HL-60/S4 treated with retinoic acid at 250 ng/mL for 4 days and 3 days (cell line): Measurements from ENCODE around the gene DYNC1I2.

Experiments
- in situ Hi-C: fragments of 300-500 bp; cut with MboI; formaldehyde crosslinking; loops from 2 replicates; pipeline ENCODE4 v1.7.0; 2022; ENCODE audit warnings: low sequenced_read_pairs

DYNC1I2 gene

DNA sequence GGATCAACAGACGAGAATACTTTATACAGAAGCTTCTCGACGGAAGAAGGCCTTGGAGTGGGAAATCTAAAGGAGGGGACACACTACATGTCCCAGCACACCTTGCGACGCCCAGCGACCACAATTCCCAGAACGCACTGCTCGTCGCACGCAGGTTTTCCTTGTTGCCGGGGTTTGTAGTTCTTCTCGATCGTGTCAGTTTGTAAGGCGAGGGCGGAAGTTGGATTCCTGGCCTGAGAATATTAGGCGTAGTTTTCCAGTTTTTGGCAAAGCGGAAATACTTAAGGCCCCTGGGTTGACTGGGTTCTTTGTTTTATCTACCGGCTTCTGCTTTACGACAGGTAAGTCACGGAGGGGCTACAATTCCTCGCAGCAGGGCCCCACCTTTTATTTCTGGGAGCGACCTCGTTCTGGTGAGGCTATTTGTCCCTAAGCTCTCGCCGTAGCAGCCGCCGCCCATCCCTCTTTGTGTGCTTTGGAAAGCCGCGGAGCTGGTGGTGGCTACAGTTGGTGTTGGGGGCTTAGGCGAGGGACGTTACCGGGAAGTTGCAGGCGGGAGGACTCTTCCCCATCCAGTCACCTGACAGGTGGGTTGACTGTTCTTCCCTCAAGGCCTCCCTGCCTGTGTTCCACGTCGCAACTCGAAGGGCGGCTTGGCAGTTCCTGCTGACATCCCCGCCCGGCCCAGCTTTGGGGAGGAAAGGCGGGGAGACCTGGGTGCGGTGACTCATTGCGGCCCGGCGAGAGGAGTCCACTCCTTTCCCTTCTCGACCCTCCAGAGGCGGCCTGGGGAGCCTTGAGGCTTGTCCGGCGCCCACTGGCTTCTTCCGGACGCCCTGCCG, at the start of gene DYNC1I2:
TSS of gene DYNC1I2 (plus strand) at position 183 of the 842 bp plus-strand sequence. CDS start 2,687 bp downstream, outside the sequence.
- in situ Hi-C loops: loop anchor here (25.0 kb wide), 1 partner anchor 775 kb away; no protein-coding TSS in a partner anchor

DNA sequence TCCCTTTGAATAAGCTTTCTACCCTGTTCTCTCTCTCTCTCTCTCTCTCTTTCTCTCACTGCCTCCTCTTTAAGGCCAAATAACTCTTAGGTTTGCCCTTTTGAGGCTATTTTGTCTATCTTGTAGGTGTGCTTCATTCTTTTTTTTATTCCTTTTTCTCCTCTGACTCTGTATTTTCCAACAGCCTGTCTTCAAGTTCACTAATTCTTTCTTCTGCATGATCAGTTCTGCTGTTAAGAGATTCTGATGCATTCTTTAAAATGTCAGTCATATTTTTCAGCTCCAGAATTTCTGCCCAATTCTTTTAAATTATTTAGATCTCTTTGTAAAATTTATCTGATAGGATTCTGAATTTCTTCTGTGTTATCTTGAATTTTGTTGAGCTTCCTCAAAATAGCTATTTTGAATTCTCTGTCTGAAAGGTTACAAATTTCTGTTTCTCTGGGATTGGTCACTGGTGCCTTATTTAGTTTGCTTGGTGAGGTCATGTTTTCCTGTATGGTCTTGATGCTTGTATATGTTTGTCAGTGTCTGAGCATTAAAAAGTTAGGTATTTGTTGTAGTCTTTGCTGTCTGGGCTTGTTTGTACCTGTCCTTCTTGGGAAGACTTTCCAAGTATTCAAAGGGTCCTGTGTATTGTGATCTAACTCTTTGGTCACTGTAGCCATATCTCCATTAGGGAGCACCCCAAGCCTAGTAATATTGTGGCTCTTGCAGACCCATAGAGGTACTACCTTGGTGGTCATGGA, 35.4 kb upstream of the DYNC1I2 start:
- in situ Hi-C loops: no loop called here

DNA sequence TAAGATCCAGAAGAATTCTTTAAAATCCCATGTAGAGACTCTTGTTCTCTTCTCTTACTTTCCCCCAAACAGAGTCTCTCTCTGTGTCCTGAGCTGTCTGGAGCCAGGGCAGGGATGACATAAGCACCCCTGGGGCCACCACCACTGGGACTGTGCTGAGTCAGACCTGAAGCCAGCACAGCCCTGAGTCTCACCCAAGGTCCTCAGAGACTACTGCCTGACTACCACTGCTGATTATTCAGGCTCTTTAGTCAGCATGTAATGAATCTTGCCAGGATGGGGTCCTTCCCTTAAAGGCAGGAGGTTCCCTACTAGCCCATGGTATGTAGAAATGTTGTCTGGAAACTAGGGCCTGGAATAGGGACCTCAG, 34.9 kb upstream of the DYNC1I2 start:
- in situ Hi-C loops: no loop called here

DNA sequence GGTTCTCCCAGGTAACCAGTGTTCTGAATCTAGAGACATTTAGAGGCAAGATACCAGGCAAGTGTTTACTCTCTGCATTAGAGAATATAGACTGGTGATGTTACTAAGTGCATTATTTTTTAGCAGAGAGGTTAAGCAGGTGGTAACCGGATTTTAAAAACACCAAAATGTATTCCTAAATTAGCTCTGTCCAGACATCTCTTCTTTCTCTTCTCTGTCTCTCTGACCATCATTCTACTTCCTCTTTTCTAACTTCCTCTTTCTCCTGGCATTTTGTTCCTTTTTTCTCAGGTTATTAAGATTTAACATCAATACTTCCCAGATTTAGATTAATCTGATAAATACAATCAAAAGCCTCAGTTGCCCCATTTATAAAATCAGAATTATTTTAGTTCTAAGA, 31.7 kb upstream of the DYNC1I2 start:
- in situ Hi-C loops: no loop called here

DNA sequence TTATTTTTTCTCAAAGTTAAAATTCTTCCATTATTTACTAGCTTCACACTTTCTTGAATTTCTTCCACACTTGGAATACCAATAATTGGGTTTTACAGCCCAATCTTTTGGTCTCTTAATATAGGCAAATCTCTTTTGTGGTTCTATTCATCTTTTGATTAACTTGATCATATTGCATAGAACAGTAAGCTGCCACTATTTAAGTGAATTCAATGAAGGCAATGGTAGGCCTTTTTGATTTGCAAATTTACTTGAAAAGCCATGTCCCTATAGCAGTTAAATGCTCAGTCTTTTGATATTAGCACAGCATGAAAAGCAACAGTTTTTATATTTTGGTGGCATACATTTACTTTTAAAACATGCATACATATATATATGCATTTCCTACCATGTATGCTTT, 20.2 kb upstream of the DYNC1I2 start:
- in situ Hi-C loops: no loop called here

DNA sequence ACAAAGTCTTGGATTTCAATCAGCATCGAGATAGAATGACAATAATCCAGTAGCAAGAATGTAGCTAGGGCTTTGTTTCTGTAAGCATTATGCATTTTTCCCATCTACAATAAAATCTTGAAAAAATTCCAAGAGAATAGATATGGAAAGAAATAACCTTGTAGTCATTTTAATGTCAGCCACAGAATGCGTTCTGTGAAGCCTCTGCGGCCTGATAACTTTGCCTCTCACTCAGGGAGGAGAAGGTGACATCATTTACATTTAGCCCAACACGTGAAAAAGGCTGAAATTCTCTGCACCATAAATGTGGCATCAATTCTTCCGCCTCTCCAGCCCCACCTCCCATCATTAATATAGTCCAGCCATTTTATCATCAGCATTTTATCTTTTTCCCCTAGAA, 19.1 kb upstream of the DYNC1I2 start:
- in situ Hi-C loops: no loop called here

DNA sequence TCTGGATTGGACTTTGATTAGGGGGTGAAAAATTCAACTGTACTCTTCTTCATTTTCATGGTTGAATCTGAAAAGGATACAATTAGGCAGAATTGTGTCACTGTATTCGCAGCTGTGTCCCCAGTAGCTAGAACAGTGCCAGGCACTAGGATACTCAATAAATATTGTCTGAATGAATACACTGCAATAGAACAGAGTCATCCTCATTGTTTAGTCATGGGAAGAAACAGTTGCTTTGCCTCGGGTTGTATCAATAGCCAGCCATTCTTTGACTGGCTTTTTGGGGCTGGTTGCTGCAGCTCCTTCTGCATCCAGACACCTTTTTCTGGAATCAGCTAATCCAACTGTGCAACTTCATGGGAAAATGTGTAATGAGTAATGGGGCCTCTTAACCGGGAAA, 18.1 kb upstream of the DYNC1I2 start:
- in situ Hi-C loops: no loop called here

DNA sequence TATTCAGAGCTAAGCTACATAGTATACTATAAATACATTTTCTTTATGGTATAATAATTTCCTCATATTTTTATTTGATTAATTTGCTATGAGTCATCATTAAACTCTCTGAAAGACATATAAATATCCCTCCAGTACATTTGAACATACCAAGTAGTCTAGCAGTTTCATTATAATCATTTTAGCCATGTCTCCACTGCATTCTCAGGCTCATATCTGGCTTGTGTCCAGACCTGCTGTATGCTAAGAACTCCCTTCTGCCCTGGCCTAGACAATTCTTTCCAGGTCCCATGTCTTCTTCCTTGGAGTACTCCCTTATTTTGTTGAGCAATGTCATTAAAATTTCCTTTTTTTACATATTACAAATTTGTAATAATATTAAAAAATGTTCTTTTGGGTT, 16.6 kb upstream of the DYNC1I2 start:
- in situ Hi-C loops: no loop called here

DNA sequence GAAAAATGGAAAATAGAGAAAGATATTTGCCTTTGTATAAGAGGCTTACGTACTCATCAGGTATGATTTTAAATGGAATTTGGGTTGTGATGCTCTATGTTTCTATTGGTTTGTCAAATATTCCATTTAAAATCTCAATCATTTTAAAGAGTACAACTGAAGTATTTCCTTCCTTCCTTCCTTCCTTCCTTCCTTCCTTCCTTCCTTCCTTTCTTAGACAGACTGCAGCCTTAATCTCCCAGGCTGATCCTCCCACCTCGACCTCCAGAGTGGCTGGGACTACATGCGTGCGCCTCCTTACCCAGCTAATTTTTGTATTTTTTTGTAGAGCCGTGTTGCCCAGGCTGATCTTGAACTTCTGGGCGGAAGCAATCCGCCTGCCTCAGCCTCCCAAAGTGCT, 15.4 kb upstream of the DYNC1I2 start:
- in situ Hi-C loops: no loop called here

DNA sequence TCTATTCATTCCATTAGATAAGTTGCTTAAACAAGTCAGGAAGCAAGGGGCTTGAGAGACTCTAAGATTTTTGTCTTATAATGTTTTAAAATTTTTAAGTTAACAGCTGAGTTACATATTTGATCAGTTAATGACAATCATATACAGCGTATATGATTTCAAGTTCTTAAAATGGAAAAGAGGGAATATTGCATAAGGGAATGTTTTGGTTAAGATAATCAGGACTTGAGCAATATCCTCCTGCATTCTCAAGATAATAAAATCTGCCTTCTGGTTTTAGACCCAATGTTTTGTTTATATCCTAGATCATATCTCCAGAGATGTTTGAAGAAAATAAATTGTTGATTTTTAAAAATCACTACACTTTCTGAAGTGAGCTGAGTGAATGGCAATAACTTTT, 13.4 kb upstream of the DYNC1I2 start:
- in situ Hi-C loops: no loop called here

DNA sequence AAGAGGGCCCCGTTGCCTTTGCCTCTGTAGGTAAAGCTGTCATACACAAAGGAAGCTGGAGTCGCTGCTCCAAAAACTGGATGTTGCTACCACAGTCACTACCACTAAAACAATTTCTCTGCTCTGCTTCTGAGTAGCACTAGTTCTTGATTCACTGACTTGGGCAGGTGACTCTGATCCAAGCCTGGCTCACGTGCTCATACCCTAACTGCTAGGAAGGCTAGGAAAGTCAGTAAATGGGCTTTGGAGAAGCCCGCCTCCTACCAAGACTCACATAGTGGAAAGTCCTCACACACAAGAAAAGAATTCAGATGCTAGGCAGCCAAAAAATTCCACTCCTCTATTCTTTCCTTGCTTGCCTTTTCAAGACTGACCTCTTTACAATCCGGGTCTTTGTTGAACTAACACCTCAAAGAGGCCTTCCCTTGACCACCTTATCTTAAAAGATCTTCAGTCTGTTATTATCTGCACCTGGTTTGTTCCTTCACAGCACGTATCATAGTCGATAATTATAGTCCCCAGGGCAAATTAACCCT, 11.4 kb upstream of the DYNC1I2 start:
- in situ Hi-C loops: loop anchor here (25.0 kb wide), 1 partner anchor 786 kb away; no protein-coding TSS in a partner anchor

DNA sequence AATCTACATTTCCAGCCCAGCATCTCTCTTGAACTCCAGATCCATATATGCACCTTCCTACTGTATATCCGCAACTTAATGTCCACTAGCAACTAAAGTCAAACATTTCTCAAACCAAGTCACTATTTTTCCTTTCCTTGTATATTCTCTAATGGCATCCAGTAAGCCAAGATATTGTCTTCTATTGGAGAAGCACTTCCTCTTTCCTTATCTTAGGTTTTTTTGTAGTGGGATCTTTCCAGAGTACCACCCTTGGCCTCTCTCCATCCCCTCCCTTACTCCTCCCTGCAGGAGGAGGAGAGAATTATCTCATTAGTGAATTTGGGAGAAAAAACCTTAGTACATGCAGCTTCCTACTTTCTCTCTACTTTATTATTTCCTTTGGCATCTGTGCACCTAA, 8.7 kb upstream of the DYNC1I2 start:
- in situ Hi-C loops: loop anchor here (25.0 kb wide), 1 partner anchor 784 kb away; no protein-coding TSS in a partner anchor

DNA sequence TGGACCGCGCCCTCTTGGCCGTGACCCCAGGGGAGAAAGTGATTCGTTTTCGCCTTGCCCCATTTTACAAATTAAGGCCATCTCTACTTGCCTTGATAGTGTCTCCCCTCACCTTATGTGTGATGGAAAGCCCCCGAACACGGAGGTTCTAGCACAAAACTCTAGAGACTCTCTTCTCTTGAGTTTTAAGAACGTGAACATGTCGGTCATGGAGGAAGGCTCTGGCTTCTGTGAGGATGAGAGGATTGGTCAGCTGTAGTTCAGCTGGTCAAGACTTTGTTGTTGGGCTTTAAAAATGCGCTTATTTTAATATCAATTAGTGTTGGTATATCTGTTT, 828 bp downstream of the DYNC1I2 start:
- in situ Hi-C loops: loop anchor here (25.0 kb wide), 1 partner anchor 774 kb away; no protein-coding TSS in a partner anchor

DNA sequence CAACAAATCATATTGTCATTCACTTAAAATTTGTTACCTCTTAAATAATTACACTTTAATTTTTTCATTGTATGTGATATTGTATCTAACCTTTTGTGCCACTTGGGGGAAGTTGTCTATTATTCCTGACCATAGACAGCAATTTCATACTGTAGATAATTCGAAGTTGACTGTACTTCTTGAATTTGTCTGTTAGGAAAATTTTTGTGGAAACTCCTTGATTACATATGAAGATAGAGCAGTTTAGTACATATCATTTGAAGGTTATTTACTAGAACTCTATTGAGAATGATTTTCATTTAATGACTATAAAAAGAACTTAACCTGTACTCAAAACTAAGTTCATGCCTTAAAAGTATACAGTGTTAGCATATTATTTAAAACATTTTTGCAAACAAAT, 5.1 kb downstream of the DYNC1I2 start:
- in situ Hi-C loops: loop anchor here (25.0 kb wide), 1 partner anchor 770 kb away; no protein-coding TSS in a partner anchor

DNA sequence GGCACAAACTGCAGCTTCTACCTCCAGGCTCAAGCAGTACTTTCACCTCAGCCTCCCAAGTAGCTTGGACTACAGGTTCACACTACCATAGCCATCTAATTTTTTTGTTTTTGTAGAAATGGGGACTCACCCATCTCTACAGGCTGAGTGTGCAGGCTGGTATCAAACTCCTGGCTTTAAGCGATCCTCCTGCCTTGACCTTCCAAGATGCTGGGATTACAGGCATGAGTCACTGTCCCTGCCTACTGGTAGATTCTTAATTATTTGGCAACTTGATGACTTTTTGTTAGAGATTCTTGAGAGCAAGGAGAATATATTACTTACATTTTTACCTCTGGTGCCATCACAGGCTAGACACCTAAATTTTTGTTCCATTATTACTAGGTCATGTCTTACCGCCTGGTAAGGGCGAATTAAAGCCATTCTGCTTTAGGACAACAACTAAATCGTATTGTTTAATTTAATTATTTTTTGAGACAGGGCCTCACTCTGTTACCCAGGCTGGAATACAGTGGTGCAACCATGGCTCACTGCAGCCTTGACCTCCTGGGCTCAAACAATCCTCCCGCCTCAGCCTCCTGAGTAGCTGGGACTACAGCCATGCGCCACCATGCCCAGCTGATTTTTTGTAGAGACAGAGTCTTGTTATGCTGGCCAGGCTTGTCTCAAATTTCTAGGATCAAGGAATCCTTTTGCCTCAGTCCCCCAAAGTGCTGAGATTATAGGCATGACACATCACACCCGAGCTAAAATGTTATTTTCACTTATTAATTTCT, 15.7 kb downstream of the DYNC1I2 start:
- in situ Hi-C loops: loop anchor here (10.0 kb wide), 1 partner anchor 402 kb away; the partner anchor contains the start of gene DLX2

DNA sequence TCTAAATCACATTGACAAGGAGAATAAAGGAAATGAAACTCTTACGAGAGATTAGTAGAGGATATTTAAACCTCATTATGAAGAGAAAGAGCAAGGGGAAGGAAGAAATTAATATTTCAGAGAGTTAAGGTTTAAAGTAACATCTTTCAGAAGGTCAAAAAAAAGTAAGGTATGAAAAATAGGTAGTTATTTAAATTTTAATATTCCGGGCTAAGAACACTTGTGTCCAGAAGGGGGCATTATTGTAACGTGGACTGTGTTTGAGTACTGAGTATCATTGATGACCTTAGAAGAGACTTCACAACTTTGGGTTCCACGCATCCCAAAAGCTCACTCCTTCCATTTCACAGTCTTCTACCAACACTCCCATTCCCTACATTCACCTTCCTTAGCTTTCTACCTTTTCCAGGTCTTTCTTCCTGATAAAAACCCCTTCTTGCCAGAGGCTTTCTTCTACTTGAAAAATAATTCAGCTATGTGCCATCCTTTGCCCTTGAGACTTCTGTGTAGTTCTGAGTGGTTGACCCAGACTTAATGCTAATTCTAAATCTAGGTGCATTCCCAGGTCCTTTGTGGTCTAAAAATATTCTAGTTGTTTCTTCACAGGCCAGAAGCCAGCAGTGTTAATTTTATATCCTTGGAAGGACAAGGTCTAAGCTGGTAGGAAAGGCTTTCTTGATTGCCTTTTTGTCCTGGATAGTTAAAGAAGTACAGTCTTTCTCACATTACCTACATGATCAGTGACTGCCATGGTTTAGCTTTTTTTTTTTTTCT, 16.5 kb downstream of the DYNC1I2 start:
- in situ Hi-C loops: loop anchor here (10.0 kb wide), 1 partner anchor 401 kb away; the partner anchor contains the start of gene DLX2

DNA sequence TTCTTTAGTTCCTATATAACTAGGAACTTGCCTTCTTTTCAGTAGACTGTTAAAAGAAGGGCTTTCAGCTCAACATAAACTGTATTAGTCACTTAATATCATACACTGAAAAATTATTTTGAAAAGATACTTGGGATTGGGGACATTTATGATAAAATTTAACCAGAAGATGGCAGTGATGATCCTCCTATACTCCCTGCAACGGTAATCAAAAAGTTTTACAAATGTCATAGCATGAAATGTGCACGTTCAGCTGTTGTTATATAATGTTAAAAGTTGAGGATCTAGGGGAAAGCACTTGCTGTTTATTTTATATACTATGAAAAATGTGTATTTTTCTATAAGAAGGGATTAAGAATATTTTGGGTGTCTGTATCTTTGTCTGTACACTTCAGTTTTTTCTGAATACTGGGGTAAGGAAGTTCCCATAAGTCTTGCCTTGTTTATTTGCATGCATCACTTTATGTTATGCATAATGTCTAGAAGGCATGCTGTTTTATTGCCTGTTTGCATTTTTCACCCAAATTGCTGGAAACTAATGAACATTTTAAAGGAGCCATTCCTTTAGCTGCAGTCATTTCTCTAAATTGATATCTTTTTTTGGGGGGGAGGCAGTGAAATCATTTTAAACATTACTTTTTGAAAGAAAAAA, 19.0 kb downstream of the DYNC1I2 start:
- in situ Hi-C loops: loop anchor here (10.0 kb wide), 1 partner anchor 399 kb away; the partner anchor contains the start of gene DLX2

DNA sequence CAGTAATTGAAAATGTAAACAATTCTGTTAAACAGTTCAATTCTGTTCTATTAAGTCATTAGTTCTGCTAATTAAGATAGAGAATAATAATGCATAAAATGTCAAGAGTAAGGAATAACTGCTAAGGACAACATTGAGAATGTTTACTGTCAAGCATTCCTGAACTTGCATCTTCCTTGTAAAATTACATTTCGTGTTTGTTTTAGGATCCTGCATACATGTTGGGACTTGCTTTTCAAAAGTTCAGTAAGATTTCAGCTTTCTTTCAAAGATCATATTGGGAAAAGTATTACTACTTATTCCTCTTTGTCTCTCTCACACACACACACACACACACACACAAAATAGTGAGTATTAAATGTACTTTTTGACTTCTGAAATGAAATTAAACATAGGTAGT, 20.5 kb downstream of the DYNC1I2 start:
- in situ Hi-C loops: loop anchor here (10.0 kb wide), 1 partner anchor 397 kb away; the partner anchor contains the start of gene DLX2

DNA sequence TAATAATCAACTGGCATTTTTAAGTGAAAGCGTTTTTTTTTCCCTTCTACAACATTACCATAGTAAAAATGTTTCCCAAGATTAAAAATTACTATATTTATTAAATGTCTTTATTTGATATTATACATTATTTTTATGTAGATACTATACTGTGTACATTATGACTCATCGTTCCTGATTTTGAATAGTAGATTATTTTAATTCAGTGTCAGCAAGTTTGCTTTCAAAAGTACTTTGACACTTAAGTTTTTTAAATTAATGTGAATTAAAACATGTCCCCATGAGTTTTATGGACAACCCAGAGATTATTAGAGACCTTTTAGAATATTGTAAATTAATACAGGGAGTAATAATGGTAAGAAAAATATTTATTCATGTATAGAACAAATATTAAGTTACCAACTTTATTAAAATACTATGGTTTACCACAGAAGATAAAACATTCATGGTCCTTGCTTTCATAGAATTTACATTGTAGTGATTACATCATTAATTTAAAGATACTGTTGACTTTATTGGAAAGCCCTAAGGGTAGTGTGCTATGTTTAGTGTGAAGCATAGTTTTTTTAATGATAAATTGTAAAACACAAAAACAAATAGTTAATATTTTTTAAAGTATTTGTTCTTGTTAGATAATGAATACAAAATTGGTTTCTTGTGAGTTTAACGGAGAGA, 21.9 kb downstream of the DYNC1I2 start:
- in situ Hi-C loops: loop anchor here (10.0 kb wide), 1 partner anchor 396 kb away; the partner anchor contains the start of gene DLX2
